Right lobe of liver (tissue), 6 donors: ENCODE measurements around the gene TRPV2. TPM values are rescaled to one million over a fixed set of nuclear protein-coding genes. Genes with fewer than 3 reads are reported as not detected.

ENCODE experiments used
- ATAC-seq, 4 donors: fragments of 200-7000 bp; cut with Tn5 transposase; one replicate each; pipeline ENCODE4 v1.9.1; 2020; ENCODE audit warnings: mild to moderate bottlenecking in 4 of 4, moderate library complexity in 4 of 4
- DNase-seq, 3 donors: peaks; one replicate each; pipeline ENCODE4 v3.0.0-alpha.2; 2020
- H3K27ac ChIP-seq, 3 donors: fragments of 200-600 bp; one replicate each; pipeline ENCODE4 v1.8.0; 2022
- H3K27me3 ChIP-seq, 2 donors: fragments of 200-600 bp; one replicate each; pipeline ENCODE4 v1.8.0; 2022
- H3K36me3 ChIP-seq, 4 donors: fragments of 200-600 bp; sonication (generic) in 1 of 4; one replicate each; pipeline versions ENCODE4 v1.5.1 to v1.8.0; 2017 to 2022; ENCODE audit warnings: control low read depth in 1 of 4
- H3K4me1 ChIP-seq, 4 donors: fragments of 200-600 bp; sonication (generic) in 1 of 4; one replicate each; pipeline versions ENCODE4 v1.5.1 to v1.8.0; 2017 to 2022; ENCODE audit warnings: control low read depth in 1 of 4
- H3K4me3 ChIP-seq, 3 donors: fragments of 200-600 bp; one replicate each; pipeline ENCODE4 v1.8.0; 2022
- H3K9me3 ChIP-seq, 4 donors: fragments of 200-600 bp; sonication (generic) in 1 of 4; one replicate each; pipeline versions ENCODE4 v1.5.1 to v1.8.0; 2017 to 2022; ENCODE audit warnings: control low read depth in 1 of 4
- CTCF ChIP-seq, 4 donors: fragments of 200-600 bp in 3 of 4; fragments of 450-650 bp in 1 of 4; IDR thresholded peaks; one replicate each; pipeline versions ENCODE4 v1.5.1 to v1.8.0; 2016 to 2022; ENCODE audit warnings: antibody characterized with exemption in 4 of 4, mild to moderate bottlenecking in 2 of 4
- POLR2A ChIP-seq: fragments of 450-650 bp; IDR thresholded peaks from one replicate; pipeline ENCODE4 v1.6.1; 2017; ENCODE audit warnings: antibody characterized with exemption, mild to moderate bottlenecking
- WGBS: methylation state at CpG from one replicate; pipeline ENCODE4 v1.1.6; 2018; ENCODE audit warnings: low coverage, low lambda C conversion rate; ENCODE audit not compliant: insufficient coverage; ENCODE audit errors: missing lambda C conversion rate; 5-methylcytosine and 5-hydroxymethylcytosine counted together
- intact Hi-C, 2 donors: fragments of 100-400 bp; cut with DNase I; formaldehyde crosslinking; loops; one replicate each; pipeline versions ENCODE4 v1.11.2 to v1.14.1; 2022
- total RNA-seq, 6 experiments: library from RNA; depleted of rRNA in 2 of 6; stranded (reverse); fragments of >200 nt in 2 of 6; fragmentation: NEBNext Ultra II Directional in 3 of 6; extraction: Animal tissue kit (Norgen Biotek cat#: 25700) in 3 of 6; gene quantifications; one replicate each; pipeline versions ENCODE4 v1.1.0 to v1.2.4, GENCODE V29; 2016 to 2023
- donor health status: DM: no; HTN: yes; CAD: no.
- donor health status: DM: no; HTN: no; CAD: no.
- donor health status: DM: no; HTN: no; CAD: no.
- donor health status: DM: no; HTN: yes; CAD: no.
- donor health status: DM: no; HTN: yes; CAD: no.

TRPV2 gene
- total RNA-seq, 6 experiments from 2014 or later, result 3.3 to 8.2 (median 4.8) TPM

GRCh38 chr17:16459271-16459670 lies 43.9 kb downstream of the TRPV2 start:
- 89% methylated on average over 4 of the region's 11 CpGs for WGBS

GRCh38 chr17:16459855-16460550 lies 44.6 kb downstream of the TRPV2 start:
- 50% methylated on average over 1 of the region's 5 CpGs for WGBS
- H3K4me3 ChIP-seq, result no peak overlapping the region
- no peak overlapping the region for H3K27ac ChIP-seq
- TF ChIP-seq CTCF (IDR thresholded peaks at IDR 0.05) (no peak), POLR2A (no peak)
- peaks cover 0 to 10% (median 0%) of the 10 kb centered on the region in 4 donors for H3K4me1 ChIP-seq
- H3K27me3 ChIP-seq, result no peaks in the 10 kb centered on the region
- no peak for DNase-seq
- intact Hi-C loops, result no loop called here
- no peak for ATAC-seq
- no peaks in the 10 kb centered on the region for H3K9me3 ChIP-seq
- no peaks in the 10 kb centered on the region for H3K36me3 ChIP-seq

More at GRCh38 chr17:16459271-16459670, 43.9 kb downstream of the TRPV2 start:
- Histone ChIP-seq H3K4me1 (peaks cover 0 to 10% (median 0%) of the 10 kb centered on the region in 4 donors), H3K36me3 (no peaks in the 10 kb centered on the region), H3K9me3 (no peaks in the 10 kb centered on the region), H3K4me3 (no peak overlapping the region), H3K27me3 (no peaks in the 10 kb centered on the region), H3K27ac (no peak overlapping the region)
- intact Hi-C loops, result no loop called here
- TF ChIP-seq CTCF (IDR thresholded peaks at IDR 0.05) (no peak), POLR2A (no peak)
- ATAC-seq (no peak), DNase-seq (no peak)

DNA sequence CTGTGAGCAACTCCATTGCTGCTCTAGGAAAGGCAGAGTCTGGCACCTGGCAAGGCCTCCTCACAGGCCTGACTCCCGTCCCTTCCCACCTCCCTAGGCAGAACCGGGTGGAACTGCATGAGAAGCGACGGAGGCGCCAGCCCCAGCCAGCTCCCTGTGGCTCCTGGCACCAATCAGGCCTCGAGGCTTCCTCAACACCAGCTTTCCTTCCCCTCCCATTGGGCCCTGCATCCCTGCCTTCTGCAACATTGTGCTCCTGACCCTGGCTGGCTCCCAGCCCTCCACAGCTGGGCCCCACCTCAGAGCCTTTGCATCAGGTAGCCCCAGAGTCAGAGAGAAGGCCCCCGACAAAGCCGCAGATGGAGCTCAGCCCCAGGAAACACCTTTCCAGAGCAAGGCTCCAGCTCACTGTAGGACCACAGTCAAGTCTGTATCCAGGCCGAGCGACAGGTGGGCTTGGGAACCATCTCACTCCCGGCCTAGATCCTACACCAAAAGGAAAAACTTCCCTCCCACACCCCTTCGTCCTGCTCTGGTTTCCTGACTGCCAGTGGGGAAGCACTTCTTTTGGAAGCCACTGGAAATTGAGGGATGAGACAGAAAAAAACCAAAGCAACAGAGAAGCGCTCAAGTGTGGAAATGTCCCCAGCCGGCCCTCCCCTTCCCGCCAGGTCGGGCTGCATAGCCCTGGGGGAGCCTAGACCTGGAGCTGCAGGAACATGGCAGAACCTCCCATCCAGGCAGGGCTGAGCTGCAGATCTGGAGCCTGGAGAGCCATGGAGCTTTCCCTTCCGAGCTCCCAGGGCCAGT lies 45.6 kb downstream of the TRPV2 start:
- no peaks in the 10 kb centered on the region for H3K27me3 ChIP-seq
- H3K27ac ChIP-seq, result no peak overlapping the region
- H3K9me3 ChIP-seq, result no peaks in the 10 kb centered on the region
- no peaks in the 10 kb centered on the region for H3K36me3 ChIP-seq
- WGBS, result 78% methylated on average over 3 of the region's 17 CpGs
- DNase-seq, result no peak
- H3K4me3 ChIP-seq, result no peak overlapping the region
- peaks cover 0 to 10% (median 0%) of the 10 kb centered on the region in 4 donors for H3K4me1 ChIP-seq
- intact Hi-C loops, result no loop called here
- ATAC-seq, result no peak
- TF ChIP-seq CTCF (IDR thresholded peaks at IDR 0.05) (no peak), POLR2A (no peak)

- no peak overlapping the region for H3K4me3 ChIP-seq
- no peak for DNase-seq
- no peak for ATAC-seq
- no peaks in the 10 kb centered on the region for H3K27me3 ChIP-seq
- H3K27ac ChIP-seq, result no peak overlapping the region
- intact Hi-C loops, result no loop called here
- TF ChIP-seq POLR2A (no peak), CTCF (IDR thresholded peaks at IDR 0.05) (no peak)
- peaks cover 0 to 10% (median 0%) of the 10 kb centered on the region in 4 donors for H3K4me1 ChIP-seq
- no peaks in the 10 kb centered on the region for H3K9me3 ChIP-seq
- no peaks in the 10 kb centered on the region for H3K36me3 ChIP-seq
- WGBS, result 100% methylated on average over 3 of the region's 3 CpGs
Measured at GRCh38 chr17:16461606-16461866, 46.2 kb downstream of the TRPV2 start.
